DMS53 (cell line): Measurements from ENCODE around the gene TJAP1.

Experiments used
- DNase-seq: peaks from one replicate; lab custom pipeline; 2025; lab: John Stamatoyannopoulos, UW

Gene TJAP1

GRCh38 chr6:43477235-43478007 lies at the start of gene TJAP1:
Gene TJAP1, plus strand, starts transcription at chr6:43477570. Its CDS starts 21,432 bp downstream, at chr6:43499002.
- DNase-seq = peak; percentile 93

DNA sequence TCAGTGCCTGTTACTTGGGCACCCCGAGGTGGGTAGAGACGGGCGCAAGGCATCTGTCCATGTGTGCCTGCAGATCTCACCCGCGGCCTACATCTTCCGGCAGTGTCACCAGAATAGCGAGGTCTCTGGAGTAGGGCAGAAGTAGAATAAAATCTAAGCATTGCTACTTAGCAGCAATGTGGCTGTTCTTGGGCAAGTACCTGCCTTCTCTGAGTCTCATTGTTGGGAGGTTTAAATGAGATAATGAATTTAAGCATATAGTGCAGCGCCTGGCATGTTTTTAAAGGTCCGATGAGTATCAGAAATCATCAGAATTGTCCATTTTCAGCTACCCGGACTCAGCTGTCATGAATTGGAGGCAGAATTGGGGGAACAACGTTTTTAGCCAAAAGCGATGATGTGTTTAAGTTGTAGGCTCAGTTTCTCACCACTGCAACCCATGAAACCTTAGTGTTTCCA lies 49.2 kb upstream of the TJAP1 start:
- peak; percentile 80 for DNase-seq

DNA sequence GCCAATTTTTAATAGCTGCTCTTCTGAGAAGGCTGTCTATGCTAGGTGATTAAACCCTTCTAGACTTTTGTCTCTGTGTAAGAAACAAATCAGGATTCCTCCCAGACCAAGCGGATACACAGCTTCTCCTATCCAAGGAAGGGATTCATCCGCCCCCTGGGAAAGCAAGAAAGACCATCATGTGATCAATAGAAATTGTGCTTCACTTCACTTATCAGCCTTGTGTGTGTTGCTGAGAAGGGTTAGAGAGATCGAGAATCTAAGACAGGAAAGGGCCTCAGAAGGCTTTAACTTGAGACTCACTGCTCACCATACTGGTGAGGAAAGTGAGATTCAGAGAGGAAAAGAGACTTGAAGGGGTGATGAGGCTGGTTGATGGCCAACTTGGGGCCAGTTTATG lies 48.5 kb upstream of the TJAP1 start:
- DNase-seq = no peak

DNA sequence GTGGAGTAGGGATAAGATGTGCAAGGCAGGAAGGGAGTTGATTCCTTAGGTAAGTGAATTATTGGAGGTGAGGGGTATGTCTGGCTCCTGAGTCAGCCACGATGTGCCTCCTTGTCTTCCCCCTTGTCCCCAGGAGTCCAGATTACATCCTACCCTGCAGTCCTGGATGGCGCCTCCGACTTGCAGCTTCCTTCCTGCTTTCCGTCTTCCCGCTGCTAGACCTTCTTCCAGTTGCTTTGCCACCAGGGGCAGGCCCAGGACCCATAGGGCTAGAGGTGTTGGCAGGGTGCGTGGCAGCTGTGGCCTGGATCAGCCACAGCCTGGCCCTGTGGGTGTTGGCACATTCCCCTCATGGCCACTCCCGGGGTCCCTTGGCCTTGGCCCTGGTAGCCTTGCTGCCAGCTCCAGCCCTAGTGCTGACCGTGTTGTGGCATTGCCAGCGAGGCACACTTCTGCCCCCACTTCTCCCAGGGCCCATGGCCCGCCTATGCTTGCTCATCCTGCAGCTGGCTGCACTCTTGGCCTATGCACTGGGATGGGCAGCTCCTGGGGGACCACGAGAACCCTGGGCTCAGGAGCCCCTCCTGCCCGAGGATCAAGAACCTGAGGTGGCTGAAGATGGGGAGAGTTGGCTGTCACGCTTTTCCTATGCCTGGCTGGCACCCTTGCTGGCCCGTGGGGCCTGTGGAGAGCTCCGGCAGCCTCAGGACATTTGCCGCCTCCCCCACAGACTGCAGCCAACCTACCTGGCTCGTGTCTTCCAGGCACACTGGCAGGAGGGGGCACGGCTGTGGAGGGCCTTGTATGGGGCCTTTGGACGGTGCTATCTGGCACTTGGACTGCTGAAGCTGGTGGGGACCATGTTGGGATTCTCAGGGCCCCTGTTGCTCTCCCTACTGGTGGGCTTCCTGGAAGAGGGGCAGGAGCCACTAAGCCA lies 45.1 kb upstream of the TJAP1 start:
- DNase-seq = no peak

- no peak for DNase-seq
Measured at GRCh38 chr6:43433148-43433547, 44.2 kb upstream of the TJAP1 start.

DNA sequence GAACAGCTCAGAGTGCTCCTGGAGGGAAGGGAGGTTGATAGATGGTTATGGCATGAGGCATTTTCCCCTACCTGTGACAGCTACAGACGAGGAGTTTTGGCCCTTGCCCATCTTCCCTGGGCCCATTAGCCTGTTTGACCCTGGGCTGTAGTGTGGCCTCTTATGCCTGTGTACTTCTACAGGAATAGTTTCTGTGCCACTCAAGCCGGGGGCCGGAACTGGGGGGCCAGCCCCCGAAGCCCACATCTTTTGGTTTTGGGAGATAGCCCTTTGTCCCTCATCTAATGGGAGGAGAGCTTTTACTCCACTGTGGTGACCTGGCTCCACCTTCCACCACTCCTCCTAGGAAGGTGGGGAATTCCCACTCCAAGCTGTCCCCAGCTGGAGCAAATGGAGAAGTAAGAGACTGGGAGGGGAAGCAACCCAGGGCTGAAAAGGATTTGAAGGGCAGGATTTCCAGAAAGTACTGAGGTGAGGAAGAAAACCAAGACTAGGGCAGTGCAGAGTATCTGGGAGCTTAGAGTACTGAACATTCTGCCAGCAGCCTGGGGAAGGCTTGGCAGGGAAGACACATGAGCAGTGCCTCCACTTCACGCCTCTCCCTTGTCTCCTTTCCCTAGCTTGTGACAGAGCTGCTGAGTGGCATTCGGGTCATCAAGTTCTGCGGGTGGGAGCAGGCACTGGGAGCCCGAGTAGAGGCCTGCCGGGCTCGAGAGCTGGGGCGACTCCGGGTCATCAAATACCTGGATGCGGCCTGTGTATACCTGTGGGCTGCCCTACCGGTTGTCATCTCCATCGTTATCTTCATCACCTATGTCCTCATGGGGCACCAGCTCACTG lies 43.1 kb upstream of the TJAP1 start:
- no peak for DNase-seq

GRCh38 chr6:43434943-43435342 lies 42.4 kb upstream of the TJAP1 start:
- DNase-seq = no peak

GRCh38 chr6:43435682-43436437 lies 41.5 kb upstream of the TJAP1 start:
- DNase-seq = no peak

GRCh38 chr6:43436577-43437282 lies 40.6 kb upstream of the TJAP1 start:
- DNase-seq = peak; percentile 44

GRCh38 chr6:43437700-43438099 lies 39.7 kb upstream of the TJAP1 start:
- no peak for DNase-seq

- no peak for DNase-seq
Measured at GRCh38 chr6:43442935-43443334, 34.4 kb upstream of the TJAP1 start.

- no peak for DNase-seq
Measured at GRCh38 chr6:43444036-43444435, 33.3 kb upstream of the TJAP1 start.

- no peak for DNase-seq
Measured at GRCh38 chr6:43444582-43444981, 32.8 kb upstream of the TJAP1 start.

DNA sequence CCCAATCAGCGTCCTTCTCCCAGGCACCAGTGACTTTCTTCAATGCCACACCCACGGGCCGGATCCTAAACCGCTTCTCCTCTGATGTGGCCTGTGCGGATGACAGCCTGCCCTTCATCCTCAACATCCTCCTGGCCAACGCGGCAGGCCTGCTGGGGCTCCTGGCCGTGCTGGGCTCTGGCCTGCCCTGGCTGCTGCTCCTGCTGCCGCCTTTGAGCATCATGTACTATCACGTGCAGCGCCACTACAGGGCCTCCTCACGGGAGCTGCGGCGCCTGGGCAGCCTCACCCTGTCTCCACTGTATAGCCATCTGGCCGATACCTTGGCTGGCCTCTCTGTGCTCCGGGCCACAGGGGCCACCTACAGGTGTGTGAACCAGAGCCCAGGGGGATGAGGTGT lies 31.8 kb upstream of the TJAP1 start:
- DNase-seq = no peak

GRCh38 chr6:43447604-43448003 lies 29.8 kb upstream of the TJAP1 start:
- DNase-seq = no peak

DNA sequence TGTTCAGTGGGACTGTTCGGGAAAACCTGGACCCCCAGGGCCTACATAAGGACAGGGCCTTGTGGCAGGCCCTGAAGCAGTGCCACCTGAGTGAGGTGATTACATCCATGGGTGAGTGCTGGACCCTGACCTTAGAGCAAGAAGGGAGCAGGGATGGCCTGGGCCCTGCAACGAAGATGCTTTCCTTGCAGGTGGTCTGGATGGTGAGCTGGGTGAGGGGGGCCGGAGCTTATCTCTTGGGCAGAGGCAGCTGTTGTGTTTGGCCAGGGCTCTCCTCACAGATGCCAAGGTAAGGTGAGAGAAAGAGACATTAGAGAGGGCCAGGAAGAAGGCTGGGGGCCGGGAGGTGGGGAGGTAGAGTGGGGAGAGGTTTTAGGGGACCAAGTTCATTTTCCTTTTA lies 28.5 kb upstream of the TJAP1 start:
- no peak for DNase-seq

DNA sequence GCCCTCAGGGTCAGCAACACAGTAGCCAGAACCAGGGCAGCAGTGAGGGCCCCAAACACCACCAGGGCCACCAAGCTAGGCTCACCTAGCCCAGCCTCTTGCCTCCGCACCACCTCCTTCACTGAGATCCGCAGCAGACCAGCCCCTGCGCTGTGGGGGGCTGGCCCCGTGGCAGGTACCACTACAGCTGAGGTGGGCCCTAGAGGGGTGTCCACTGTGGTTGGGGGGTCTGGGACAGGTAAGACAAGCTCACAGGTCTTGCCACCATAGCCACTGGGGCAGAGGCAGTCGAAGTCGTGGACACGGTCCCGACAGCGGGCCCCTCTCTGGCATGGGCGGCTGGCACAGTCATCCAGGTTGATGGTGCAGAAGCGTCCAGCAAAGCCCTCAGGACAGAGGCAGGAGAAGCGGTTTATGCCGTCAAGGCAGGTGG lies 26.7 kb upstream of the TJAP1 start:
- no peak for DNase-seq

DNA sequence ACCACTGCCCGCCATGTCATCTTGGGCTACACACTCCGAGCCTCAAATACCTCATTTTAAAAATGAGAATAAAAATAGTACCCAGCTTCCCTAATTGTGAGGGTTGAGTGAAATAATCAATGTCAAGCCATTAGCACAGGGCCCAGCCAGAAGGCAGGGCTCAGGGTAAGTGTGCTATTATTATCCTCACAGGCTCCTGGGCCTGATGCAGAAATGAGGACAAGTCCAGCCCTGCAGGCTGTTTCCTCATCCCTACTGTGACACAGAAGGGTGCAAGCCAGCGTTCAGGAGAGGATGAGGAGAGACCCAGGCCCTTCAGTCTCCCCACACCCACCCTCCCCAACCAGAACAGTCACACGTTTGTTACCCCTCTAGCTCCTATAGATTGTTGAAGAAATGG lies 26.0 kb upstream of the TJAP1 start:
- DNase-seq = no peak

- DNase-seq = no peak
Measured at GRCh38 chr6:43451939-43452338, 25.4 kb upstream of the TJAP1 start.

- DNase-seq = no peak
Measured at GRCh38 chr6:43452896-43453295, 24.5 kb upstream of the TJAP1 start.

GRCh38 chr6:43453831-43454230 lies 23.5 kb upstream of the TJAP1 start:
- DNase-seq = peak; percentile 27
